GM12891 (cell line): ENCODE measurements around the gene BRD3.

Source experiments
- POLR2A ChIP-seq: IDR thresholded peaks from 2 replicates; pipeline ENCODE4 v1.6.1; 2011; ENCODE audit warnings: low read depth, low read length, control low read depth
- TAF1 ChIP-seq: IDR thresholded peaks from 2 replicates; pipeline ENCODE4 v1.6.1; 2011; ENCODE audit warnings: low read depth, low read length, control low read depth

- TF ChIP-seq TAF1 (no peak), POLR2A (no peak)
Observed at GRCh38 chr9:134068744-134069479, 1.1 kb upstream of the BRD3 start.
